ENCODE results near the gene SEMA4C. TPM values are rescaled to one million over a fixed set of nuclear protein-coding genes. Genes with fewer than 3 reads are reported as not detected.
"Not testable (repeated sequence)": the region's sequence is repeated elsewhere in the genome, so short reads cannot be mapped to it uniquely, and the experiment has no call there.

The SEMA4C gene
- total RNA-seq, 1 donor from 2014 or later, result 39.1 TPM

- Mint-ChIP-seq H3K9me3 (no peaks in the 10 kb centered on the region), H3K27ac (no peak overlapping the region), H3K36me3 (peaks cover 13% of the 10 kb centered on the region), H3K4me1 (peaks cover 18% of the 10 kb centered on the region), H3K4me3 (peak overlapping the region; percentile 67), H3K27me3 (ENCODE audit: insufficient read depth, low read depth) (peaks cover 15% of the 10 kb centered on the region)
- H3K9ac ChIP-seq, result no peak overlapping the region
- no peaks in the 10 kb centered on the region for H3K9me3 ChIP-seq (ENCODE audit: low read depth)
- no peak overlapping the region for H3K27ac ChIP-seq
- no peaks in the 10 kb centered on the region for H3K36me3 ChIP-seq
- no peaks in the 10 kb centered on the region for H3K27me3 ChIP-seq
- no peak for DNase-seq (ENCODE audit: low spot score)
- no peak overlapping the region for H3K4me2 ChIP-seq
- peaks cover 13% of the 10 kb centered on the region for H3K4me1 ChIP-seq
- no peak overlapping the region for H2AFZ ChIP-seq (replicated peaks)
- H4K20me1 ChIP-seq (ENCODE audit: low read depth), result peaks cover 66% of the 10 kb centered on the region
- peaks cover 60% of the 10 kb centered on the region for H3K79me2 ChIP-seq (ENCODE audit: low read depth)
- no peak overlapping the region for H3K4me3 ChIP-seq
- H3F3A ChIP-seq (ENCODE audit: low read depth), result peaks cover 20% of the 10 kb centered on the region
- TF ChIP-seq EZH2phosphoT487 (IDR thresholded peaks at IDR 0.05), result no peak
- TF ChIP-seq, protein P1, sequence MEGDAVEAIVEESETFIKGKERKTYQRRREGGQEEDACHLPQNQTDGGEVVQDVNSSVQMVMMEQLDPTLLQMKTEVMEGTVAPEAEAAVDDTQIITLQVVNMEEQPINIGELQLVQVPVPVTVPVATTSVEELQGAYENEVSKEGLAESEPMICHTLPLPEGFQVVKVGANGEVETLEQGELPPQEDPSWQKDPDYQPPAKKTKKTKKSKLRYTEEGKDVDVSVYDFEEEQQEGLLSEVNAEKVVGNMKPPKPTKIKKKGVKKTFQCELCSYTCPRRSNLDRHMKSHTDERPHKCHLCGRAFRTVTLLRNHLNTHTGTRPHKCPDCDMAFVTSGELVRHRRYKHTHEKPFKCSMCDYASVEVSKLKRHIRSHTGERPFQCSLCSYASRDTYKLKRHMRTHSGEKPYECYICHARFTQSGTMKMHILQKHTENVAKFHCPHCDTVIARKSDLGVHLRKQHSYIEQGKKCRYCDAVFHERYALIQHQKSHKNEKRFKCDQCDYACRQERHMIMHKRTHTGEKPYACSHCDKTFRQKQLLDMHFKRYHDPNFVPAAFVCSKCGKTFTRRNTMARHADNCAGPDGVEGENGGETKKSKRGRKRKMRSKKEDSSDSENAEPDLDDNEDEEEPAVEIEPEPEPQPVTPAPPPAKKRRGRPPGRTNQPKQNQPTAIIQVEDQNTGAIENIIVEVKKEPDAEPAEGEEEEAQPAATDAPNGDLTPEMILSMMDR (IDR thresholded peaks at IDR 0.05), result no peak
These were observed 4.2 kb downstream of the SEMA4C start for GRCh38 chr2:96865654-96866053.

- peaks cover 21% of the 10 kb centered on the region for H3K4me1 Mint-ChIP-seq
- Histone ChIP-seq H3K9me3 (ENCODE audit: low read depth) (no peaks in the 10 kb centered on the region), H3K79me2 (ENCODE audit: low read depth) (peaks cover 48% of the 10 kb centered on the region), H3K9ac (no peak overlapping the region), H3F3A (ENCODE audit: low read depth) (peaks cover 22% of the 10 kb centered on the region), H3K4me2 (no peak overlapping the region), H4K20me1 (ENCODE audit: low read depth) (peaks cover 77% of the 10 kb centered on the region), H3K36me3 (no peaks in the 10 kb centered on the region), H2AFZ (replicated peaks) (no peak overlapping the region), H3K4me3 (no peak overlapping the region), H3K4me1 (peaks cover 9% of the 10 kb centered on the region), H3K27me3 (no peaks in the 10 kb centered on the region), H3K27ac (no peak overlapping the region)
- H3K9me3 Mint-ChIP-seq, result no peaks in the 10 kb centered on the region
- no peak overlapping the region for H3K4me3 Mint-ChIP-seq
- H3K27me3 Mint-ChIP-seq (ENCODE audit: insufficient read depth, low read depth), result peaks cover 11% of the 10 kb centered on the region
- peaks cover 16% of the 10 kb centered on the region for H3K36me3 Mint-ChIP-seq
- TF ChIP-seq, protein P1 (IDR thresholded peaks at IDR 0.05), result no peak
- TF ChIP-seq EZH2phosphoT487 (IDR thresholded peaks at IDR 0.05), result no peak
- no peak for TF ChIP-seq EZH2 (IDR thresholded peaks at IDR 0.05)
- no peak overlapping the region for H3K27ac Mint-ChIP-seq
- no peak for DNase-seq (ENCODE audit: low spot score)
These were observed 5.4 kb downstream of the SEMA4C start for GRCh38 chr2:96864343-96865091.

DNA sequence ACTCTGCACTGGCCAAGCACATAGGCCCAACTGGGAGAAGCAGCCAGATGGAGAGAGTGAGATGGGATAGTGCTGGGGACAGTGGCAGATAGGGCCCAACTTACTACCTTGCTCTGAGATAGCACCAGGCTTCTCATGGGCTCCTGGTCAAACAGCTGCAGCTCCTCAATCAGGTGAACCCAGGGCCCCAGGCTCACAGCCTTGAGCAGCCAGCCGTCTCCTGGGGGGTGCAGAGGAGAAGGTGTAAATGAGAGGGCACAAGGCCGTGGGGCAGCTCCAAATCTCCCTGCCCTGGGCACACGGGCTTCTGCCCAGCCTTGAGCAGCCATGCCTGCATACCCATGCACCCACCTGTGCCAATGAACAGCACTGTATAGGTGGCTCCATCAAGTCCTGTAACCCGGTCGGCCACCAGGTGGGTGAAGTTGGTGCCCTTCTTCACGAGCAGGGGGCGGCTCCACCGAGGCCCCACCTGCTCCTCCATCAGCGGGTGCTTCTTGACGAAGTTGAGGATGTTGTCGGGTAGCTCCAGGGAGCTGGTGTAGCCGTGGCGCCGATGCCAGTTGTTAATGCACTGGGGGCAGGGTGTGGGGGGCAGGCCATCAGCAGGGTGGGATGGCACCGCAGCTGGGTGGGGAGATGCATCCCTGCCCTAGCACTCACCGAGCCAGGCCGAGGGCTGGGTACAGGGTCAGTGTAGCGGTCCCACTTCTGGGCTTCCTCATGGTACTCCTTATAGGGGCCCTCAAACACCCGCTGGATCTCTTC lies 6.1 kb downstream of the SEMA4C start:
- no peak overlapping the region for H3K4me3 ChIP-seq
- H4K20me1 ChIP-seq (ENCODE audit: low read depth), result peaks cover 84% of the 10 kb centered on the region
- peaks cover 30% of the 10 kb centered on the region for H3F3A ChIP-seq (ENCODE audit: low read depth)
- no peak overlapping the region for H3K4me3 Mint-ChIP-seq
- no peaks in the 10 kb centered on the region for H3K27me3 ChIP-seq
- H3K27ac Mint-ChIP-seq, result no peak overlapping the region
- H3K79me2 ChIP-seq (ENCODE audit: low read depth), result peaks cover 41% of the 10 kb centered on the region
- H3K9ac ChIP-seq, result no peak overlapping the region
- H3K36me3 Mint-ChIP-seq, result peaks cover 16% of the 10 kb centered on the region
- no peak overlapping the region for H3K4me2 ChIP-seq
- peaks cover 28% of the 10 kb centered on the region for H3K4me1 Mint-ChIP-seq
- TF ChIP-seq, protein P1 (IDR thresholded peaks at IDR 0.05), result no peak
- TF ChIP-seq EZH2phosphoT487 (IDR thresholded peaks at IDR 0.05) (no peak), EZH2 (IDR thresholded peaks at IDR 0.05) (no peak)
- DNase-seq (ENCODE audit: low spot score), result no peak
- no peaks in the 10 kb centered on the region for H3K36me3 ChIP-seq
- H3K27ac ChIP-seq, result no peak overlapping the region
- H3K27me3 Mint-ChIP-seq (ENCODE audit: insufficient read depth, low read depth), result peaks cover 11% of the 10 kb centered on the region
- no peak overlapping the region for H2AFZ ChIP-seq (replicated peaks)
- H3K9me3 ChIP-seq (ENCODE audit: low read depth), result no peaks in the 10 kb centered on the region
- peaks cover 13% of the 10 kb centered on the region for H3K4me1 ChIP-seq
- H3K9me3 Mint-ChIP-seq, result no peaks in the 10 kb centered on the region

DNA sequence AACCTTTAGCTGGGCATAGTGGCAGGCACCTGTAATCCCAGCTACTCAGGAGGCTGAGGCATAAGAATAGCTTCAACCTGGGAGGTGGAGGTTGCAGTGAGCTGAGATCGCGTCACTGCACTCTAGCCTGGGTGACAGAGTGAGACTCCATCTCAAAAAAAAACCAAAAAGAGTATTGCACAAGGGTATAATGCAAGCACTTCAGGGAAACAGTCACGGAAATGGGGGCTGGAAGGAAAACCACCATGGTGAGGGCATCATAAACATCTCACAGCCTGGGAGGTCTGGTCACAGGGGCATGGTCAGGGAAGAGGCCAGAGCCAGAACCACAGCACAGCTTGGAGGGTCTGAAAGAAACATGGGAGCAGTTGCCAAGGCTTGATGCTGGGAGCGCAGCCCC lies 6.8 kb downstream of the SEMA4C start:
- H3K27ac ChIP-seq; H3K9ac ChIP-seq; H3K27ac Mint-ChIP-seq; H3K9me3 ChIP-seq (ENCODE audit: low read depth); H2AFZ ChIP-seq (replicated peaks); H3K4me3 ChIP-seq; H3K36me3 ChIP-seq; H3K27me3 ChIP-seq; DNase-seq (ENCODE audit: low spot score); H3K9me3 Mint-ChIP-seq; H3K4me3 Mint-ChIP-seq; H3K4me2 ChIP-seq: not testable (repeated sequence)
- H3F3A ChIP-seq (ENCODE audit: low read depth), result peaks cover 37% of the 10 kb centered on the region
- Mint-ChIP-seq H3K4me1 (peaks cover 29% of the 10 kb centered on the region), H3K27me3 (ENCODE audit: insufficient read depth, low read depth) (peaks cover 11% of the 10 kb centered on the region), H3K36me3 (peaks cover 16% of the 10 kb centered on the region)
- peaks cover 14% of the 10 kb centered on the region for H3K4me1 ChIP-seq
- H4K20me1 ChIP-seq (ENCODE audit: low read depth), result peaks cover 86% of the 10 kb centered on the region
- peaks cover 34% of the 10 kb centered on the region for H3K79me2 ChIP-seq (ENCODE audit: low read depth)

All from neural progenitor cell (in vitro differentiated cells).